GM20000 (cell line): ENCODE data around the gene BPIFA2.

Source experiments
- DNase-seq: peaks from one replicate; pipeline ENCODE4 v3.0.0; 2012; ENCODE audit warnings: low spot score
- CTCF ChIP-seq: IDR thresholded peaks from 2 replicates; pipeline ENCODE4 v1.5.1; 2012; ENCODE audit warnings: mild to moderate bottlenecking, control low read depth; ENCODE audit errors: extremely low read depth, missing control alignments

The BPIFA2 gene

GRCh38 chr20:33229843-33230242, 61.9 kb downstream of the BPIFA2 start:
- no peak for TF ChIP-seq CTCF
- no peak for DNase-seq
